HG03097 (cell line): ENCODE data around the gene PIM1.

Experiments used
- ATAC-seq: cut with Tn5 transposase; IDR thresholded peaks from one replicate; pipeline ENCODE4 v1.9.1; 2021; ENCODE audit not compliant: unreplicated experiment, low FRiP score

PIM1 gene

GRCh38 chr6:37137201-37138090 lies 32.5 kb upstream of the PIM1 start:
- ATAC-seq: no peak

- no peak for ATAC-seq
Measured at GRCh38 chr6:37138856-37139229, 31.1 kb upstream of the PIM1 start.

GRCh38 chr6:37139230-37139962 lies 30.6 kb upstream of the PIM1 start:
- ATAC-seq: no peak

GRCh38 chr6:37140145-37140544 lies 29.8 kb upstream of the PIM1 start:
- no peak for ATAC-seq

GRCh38 chr6:37141281-37142049 lies 28.5 kb upstream of the PIM1 start:
- no peak for ATAC-seq

- ATAC-seq: no peak
Measured at GRCh38 chr6:37142050-37142614, 27.8 kb upstream of the PIM1 start.

- no peak for ATAC-seq
Measured at GRCh38 chr6:37143585-37143984, 26.4 kb upstream of the PIM1 start.

- ATAC-seq: no peak
Measured at GRCh38 chr6:37145443-37145842, 24.5 kb upstream of the PIM1 start.

- ATAC-seq: no peak
Measured at GRCh38 chr6:37146735-37147157, 23.2 kb upstream of the PIM1 start.

- ATAC-seq: no peak
Measured at GRCh38 chr6:37149745-37150144, 20.2 kb upstream of the PIM1 start.

- no peak for ATAC-seq
Measured at GRCh38 chr6:37150314-37150713, 19.6 kb upstream of the PIM1 start.

GRCh38 chr6:37155394-37156312 lies 14.3 kb upstream of the PIM1 start:
- peak; percentile 93 for ATAC-seq

- no peak for ATAC-seq
Measured at GRCh38 chr6:37158508-37158907, 11.4 kb upstream of the PIM1 start.

- peak; percentile 51 for ATAC-seq
Measured at GRCh38 chr6:37160922-37161778, 8.8 kb upstream of the PIM1 start.

GRCh38 chr6:37162740-37163139 lies 7.2 kb upstream of the PIM1 start:
- ATAC-seq: no peak

- ATAC-seq: no peak
Measured at GRCh38 chr6:37168163-37168758, 1.7 kb upstream of the PIM1 start.

GRCh38 chr6:37168811-37169495 lies 999 bp upstream of the PIM1 start:
- ATAC-seq: no peak
